Measurements from ENCODE around the gene DENND2D.

DENND2D gene

DNA sequence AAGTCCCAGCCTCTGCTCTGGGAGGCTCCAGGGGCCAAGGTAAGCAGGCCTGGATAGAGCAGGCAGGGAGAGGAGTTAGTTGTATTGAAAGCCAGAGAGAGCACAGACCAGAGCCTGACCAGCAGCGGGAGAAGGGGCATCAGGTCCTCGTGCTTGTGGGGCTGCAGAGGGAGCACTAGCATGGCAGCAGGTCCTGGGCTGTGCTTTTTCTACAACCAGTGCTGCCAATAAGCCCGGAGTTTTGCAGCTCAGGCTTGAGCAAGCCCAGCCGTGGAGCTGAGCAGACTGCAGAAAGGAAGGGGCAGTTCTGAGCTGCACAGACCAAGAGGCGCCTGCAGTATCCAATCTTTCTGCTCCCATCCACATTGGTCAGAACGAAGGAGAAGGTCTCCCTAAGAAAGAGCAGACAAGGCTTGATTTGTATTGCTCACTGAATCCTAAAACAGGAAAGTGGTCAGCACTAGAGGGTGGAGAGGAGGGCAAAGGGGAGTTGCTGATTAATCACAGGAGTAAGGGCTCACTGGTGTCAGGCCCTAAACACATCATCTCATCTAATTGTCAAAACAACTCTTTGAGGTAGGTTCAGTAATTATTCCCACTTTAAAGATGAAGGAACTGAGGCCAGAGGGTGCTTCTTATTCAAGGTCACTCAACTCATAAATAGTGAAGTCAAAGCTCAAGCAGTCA lies 2.7 kb downstream of the DENND2D start:
- peaks cover 97% of the 10 kb centered on the region for H3K36me3 ChIP-seq (ENCODE audit: insufficient read depth, low read length)
- H4K20me1 ChIP-seq (ENCODE audit: insufficient read depth, low read length) = no peaks in the 10 kb centered on the region
- H3K79me2 ChIP-seq (ENCODE audit: insufficient read depth, low read length) = 0 out of 2 replicates have a peak, but pooled peaks cover 7% of the 10 kb centered on the region
- no peaks in the 10 kb centered on the region for H3F3A ChIP-seq (ENCODE audit: insufficient read depth, low read length)
- peaks cover 58% of the 10 kb centered on the region for H3K4me1 ChIP-seq (ENCODE audit: insufficient read depth, low read length, severe bottlenecking)
- H3K27ac ChIP-seq (ENCODE audit: low read depth, low read length, poor library complexity, severe bottlenecking) = peak overlapping the region; percentile 89
- no peaks in the 10 kb centered on the region for H3K9me2 ChIP-seq (ENCODE audit: low read depth, low read length)
- H3K4me2 ChIP-seq (ENCODE audit: low read length) = no peak overlapping the region
- no peak for TF ChIP-seq EZH2 (IDR thresholded peaks at IDR 0.05; ENCODE audit: borderline replicate concordance, low read length)
- TF ChIP-seq, protein P1, sequence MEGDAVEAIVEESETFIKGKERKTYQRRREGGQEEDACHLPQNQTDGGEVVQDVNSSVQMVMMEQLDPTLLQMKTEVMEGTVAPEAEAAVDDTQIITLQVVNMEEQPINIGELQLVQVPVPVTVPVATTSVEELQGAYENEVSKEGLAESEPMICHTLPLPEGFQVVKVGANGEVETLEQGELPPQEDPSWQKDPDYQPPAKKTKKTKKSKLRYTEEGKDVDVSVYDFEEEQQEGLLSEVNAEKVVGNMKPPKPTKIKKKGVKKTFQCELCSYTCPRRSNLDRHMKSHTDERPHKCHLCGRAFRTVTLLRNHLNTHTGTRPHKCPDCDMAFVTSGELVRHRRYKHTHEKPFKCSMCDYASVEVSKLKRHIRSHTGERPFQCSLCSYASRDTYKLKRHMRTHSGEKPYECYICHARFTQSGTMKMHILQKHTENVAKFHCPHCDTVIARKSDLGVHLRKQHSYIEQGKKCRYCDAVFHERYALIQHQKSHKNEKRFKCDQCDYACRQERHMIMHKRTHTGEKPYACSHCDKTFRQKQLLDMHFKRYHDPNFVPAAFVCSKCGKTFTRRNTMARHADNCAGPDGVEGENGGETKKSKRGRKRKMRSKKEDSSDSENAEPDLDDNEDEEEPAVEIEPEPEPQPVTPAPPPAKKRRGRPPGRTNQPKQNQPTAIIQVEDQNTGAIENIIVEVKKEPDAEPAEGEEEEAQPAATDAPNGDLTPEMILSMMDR (IDR thresholded peaks at IDR 0.05; ENCODE audit: low read length) = peak; percentile 52
- no peak overlapping the region for H2AFZ ChIP-seq (ENCODE audit: low read length)
- no peak overlapping the region for H3K4me3 ChIP-seq (ENCODE audit: low read depth, low read length, poor library complexity, severe bottlenecking)
- H3K9ac ChIP-seq (ENCODE audit: low read length) = 0 out of 2 replicates have a peak overlapping the region, but pooled peaks have one; percentile 19
- no peaks in the 10 kb centered on the region for H3K27me3 ChIP-seq (ENCODE audit: insufficient read depth, low read length)
- no peaks in the 10 kb centered on the region for H3K9me3 ChIP-seq (ENCODE audit: low read length)

DNA sequence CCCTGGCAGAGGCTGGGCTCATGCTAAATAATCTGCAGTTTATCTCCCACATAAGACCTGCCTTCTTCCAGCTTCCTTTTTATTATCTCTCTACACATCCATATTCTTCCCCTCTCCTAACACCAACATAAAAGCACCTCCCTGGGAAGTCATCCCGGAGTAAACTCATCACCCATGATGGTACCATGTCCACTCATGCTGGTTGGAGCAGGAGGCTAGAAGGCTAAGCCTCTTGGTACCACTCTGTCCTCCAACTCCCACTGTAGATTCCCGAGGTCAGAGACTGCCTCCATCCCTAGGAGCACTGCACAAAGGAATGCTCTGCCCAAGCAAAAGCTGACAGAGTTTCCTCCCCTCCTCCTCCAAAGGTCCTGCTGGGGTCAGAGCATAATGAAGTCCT lies 4.2 kb downstream of the DENND2D start:
- Histone ChIP-seq H3K27ac (ENCODE audit: low read depth, low read length, poor library complexity, severe bottlenecking) (no peak overlapping the region), H3K9me3 (ENCODE audit: low read length) (no peaks in the 10 kb centered on the region), H3F3A (ENCODE audit: insufficient read depth, low read length) (no peaks in the 10 kb centered on the region), H3K4me3 (ENCODE audit: low read depth, low read length, poor library complexity, severe bottlenecking) (no peak overlapping the region), H3K27me3 (ENCODE audit: insufficient read depth, low read length) (no peaks in the 10 kb centered on the region), H3K9ac (ENCODE audit: low read length) (no peak overlapping the region), H3K4me1 (ENCODE audit: insufficient read depth, low read length, severe bottlenecking) (peaks cover 45% of the 10 kb centered on the region), H3K36me3 (ENCODE audit: insufficient read depth, low read length) (peaks cover 100% of the 10 kb centered on the region), H3K4me2 (ENCODE audit: low read length) (no peak overlapping the region), H4K20me1 (ENCODE audit: insufficient read depth, low read length) (no peaks in the 10 kb centered on the region), H3K9me2 (ENCODE audit: low read depth, low read length) (no peaks in the 10 kb centered on the region), H2AFZ (ENCODE audit: low read length) (no peak overlapping the region), H3K79me2 (ENCODE audit: insufficient read depth, low read length) (no peaks in the 10 kb centered on the region)
- TF ChIP-seq, protein P1 (IDR thresholded peaks at IDR 0.05; ENCODE audit: low read length) = no peak
- no peak for TF ChIP-seq EZH2 (IDR thresholded peaks at IDR 0.05; ENCODE audit: borderline replicate concordance, low read length)

DNA sequence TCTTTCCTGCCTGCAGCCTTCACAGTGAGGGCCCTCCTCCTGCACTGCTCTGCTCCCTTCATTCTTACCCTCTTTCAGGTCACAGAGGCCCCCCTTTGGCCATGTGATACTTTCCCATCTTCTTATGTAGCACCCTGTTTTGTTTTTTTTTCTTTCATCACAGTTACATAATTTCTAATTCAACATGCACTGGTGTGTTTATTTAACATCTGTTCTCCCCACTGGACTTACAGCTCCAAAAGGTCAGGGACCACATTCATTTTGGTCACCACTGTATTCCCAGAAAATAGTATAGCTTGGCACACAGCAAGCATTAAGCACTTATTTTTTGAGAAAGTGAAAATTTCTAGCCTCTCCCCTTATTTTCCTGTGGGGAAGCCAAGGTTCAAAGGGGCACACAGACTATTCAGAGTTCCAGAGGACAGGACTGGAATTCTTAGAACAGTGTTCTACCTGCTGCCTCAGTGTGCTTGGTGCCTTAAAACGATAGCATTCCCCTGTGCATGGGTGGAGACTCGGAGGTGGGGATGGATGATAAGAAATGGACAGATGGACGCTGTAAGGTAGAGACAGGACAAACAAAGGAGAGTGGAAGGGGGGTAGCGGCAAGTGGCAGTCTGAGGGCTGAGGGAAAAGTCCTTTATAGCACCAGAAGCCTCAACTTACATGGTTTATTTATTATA lies 5.3 kb downstream of the DENND2D start:
- Histone ChIP-seq H2AFZ (ENCODE audit: low read length) (no peak overlapping the region), H3K79me2 (ENCODE audit: insufficient read depth, low read length) (no peaks in the 10 kb centered on the region), H3K4me3 (ENCODE audit: low read depth, low read length, poor library complexity, severe bottlenecking) (no peak overlapping the region), H3K4me2 (ENCODE audit: low read length) (no peak overlapping the region), H3K27ac (ENCODE audit: low read depth, low read length, poor library complexity, severe bottlenecking) (no peak overlapping the region), H3K9ac (ENCODE audit: low read length) (no peak overlapping the region), H3K9me2 (ENCODE audit: low read depth, low read length) (no peaks in the 10 kb centered on the region), H3F3A (ENCODE audit: insufficient read depth, low read length) (no peaks in the 10 kb centered on the region), H3K36me3 (ENCODE audit: insufficient read depth, low read length) (peaks cover 100% of the 10 kb centered on the region), H3K9me3 (ENCODE audit: low read length) (no peaks in the 10 kb centered on the region), H3K4me1 (ENCODE audit: insufficient read depth, low read length, severe bottlenecking) (peaks cover 34% of the 10 kb centered on the region), H4K20me1 (ENCODE audit: insufficient read depth, low read length) (no peaks in the 10 kb centered on the region), H3K27me3 (ENCODE audit: insufficient read depth, low read length) (no peaks in the 10 kb centered on the region)
- no peak for TF ChIP-seq EZH2 (IDR thresholded peaks at IDR 0.05; ENCODE audit: borderline replicate concordance, low read length)
- TF ChIP-seq, protein P1 (IDR thresholded peaks at IDR 0.05; ENCODE audit: low read length) = no peak

All from OCI-LY1 (cell line).